ENCODE results near the gene SLC30A3.

SLC30A3 gene

GRCh38 chr2:27250652-27251379 is 12.0 kb downstream of the SLC30A3 start:
- H3K4me3 ChIP-seq (ENCODE audit: control insufficient read depth, low read depth, low read length): no peak overlapping the region
- TF ChIP-seq, protein P1, sequence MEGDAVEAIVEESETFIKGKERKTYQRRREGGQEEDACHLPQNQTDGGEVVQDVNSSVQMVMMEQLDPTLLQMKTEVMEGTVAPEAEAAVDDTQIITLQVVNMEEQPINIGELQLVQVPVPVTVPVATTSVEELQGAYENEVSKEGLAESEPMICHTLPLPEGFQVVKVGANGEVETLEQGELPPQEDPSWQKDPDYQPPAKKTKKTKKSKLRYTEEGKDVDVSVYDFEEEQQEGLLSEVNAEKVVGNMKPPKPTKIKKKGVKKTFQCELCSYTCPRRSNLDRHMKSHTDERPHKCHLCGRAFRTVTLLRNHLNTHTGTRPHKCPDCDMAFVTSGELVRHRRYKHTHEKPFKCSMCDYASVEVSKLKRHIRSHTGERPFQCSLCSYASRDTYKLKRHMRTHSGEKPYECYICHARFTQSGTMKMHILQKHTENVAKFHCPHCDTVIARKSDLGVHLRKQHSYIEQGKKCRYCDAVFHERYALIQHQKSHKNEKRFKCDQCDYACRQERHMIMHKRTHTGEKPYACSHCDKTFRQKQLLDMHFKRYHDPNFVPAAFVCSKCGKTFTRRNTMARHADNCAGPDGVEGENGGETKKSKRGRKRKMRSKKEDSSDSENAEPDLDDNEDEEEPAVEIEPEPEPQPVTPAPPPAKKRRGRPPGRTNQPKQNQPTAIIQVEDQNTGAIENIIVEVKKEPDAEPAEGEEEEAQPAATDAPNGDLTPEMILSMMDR (conservative IDR thresholded peaks at IDR 0.05; ENCODE audit: control insufficient read depth, insufficient read depth, low read depth, low read length): no peak
- no peak for DNase-seq (ENCODE audit: low read depth)

GRCh38 chr2:27249891-27250651 is 12.8 kb downstream of the SLC30A3 start:
- TF ChIP-seq, protein P1 (conservative IDR thresholded peaks at IDR 0.05; ENCODE audit: control insufficient read depth, insufficient read depth, low read depth, low read length): peak; percentile 65
- no peak overlapping the region for H3K4me3 ChIP-seq (ENCODE audit: control insufficient read depth, low read depth, low read length)
- DNase-seq (ENCODE audit: low read depth): peak; percentile 40

DNA sequence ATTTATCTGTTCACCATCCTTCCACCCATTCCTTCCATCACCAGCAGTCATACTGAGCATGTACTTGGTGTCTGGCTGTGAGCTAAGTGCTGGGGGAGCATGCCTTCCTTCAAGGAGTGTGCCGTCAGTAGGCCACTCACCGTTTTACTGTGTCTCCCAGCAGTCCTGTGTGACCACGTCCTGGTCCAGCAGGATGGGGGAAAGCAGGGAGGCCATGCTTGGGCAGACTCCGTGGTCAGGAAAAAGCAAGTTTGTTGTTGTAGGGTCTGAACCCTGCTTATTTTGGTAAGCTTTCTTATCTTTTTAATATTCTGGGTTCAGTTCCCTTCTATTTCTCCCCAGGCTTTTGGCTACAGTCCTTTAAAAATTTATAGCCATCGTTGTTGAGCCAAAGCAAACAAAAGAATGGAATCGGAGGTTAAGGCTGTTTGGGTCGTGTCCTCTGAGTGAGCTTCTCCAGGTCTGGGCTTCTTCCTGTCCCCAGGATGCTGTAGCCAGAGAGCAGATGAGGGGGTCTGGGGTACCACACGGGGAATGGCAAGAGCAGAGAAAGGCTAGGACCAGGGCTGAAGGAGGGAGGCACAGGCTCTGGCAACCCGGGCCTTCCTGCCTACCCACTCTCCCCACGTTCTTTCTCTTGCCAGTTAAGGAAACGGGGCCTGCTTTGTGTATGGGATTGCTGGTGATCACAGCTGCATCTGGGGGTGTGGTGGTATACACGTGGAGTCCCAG is 13.5 kb downstream of the SLC30A3 start:
- H3K4me3 ChIP-seq (ENCODE audit: control insufficient read depth, low read depth, low read length): no peak overlapping the region
- TF ChIP-seq, protein P1 (conservative IDR thresholded peaks at IDR 0.05; ENCODE audit: control insufficient read depth, insufficient read depth, low read depth, low read length): no peak
- DNase-seq (ENCODE audit: low read depth): no peak

- TF ChIP-seq, protein P1 (conservative IDR thresholded peaks at IDR 0.05; ENCODE audit: control insufficient read depth, insufficient read depth, low read depth, low read length): no peak
- no peak for DNase-seq (ENCODE audit: low read depth)
- no peak overlapping the region for H3K4me3 ChIP-seq (ENCODE audit: control insufficient read depth, low read depth, low read length)
Measured at GRCh38 chr2:27247893-27248292, 15.0 kb downstream of the SLC30A3 start.

DNA sequence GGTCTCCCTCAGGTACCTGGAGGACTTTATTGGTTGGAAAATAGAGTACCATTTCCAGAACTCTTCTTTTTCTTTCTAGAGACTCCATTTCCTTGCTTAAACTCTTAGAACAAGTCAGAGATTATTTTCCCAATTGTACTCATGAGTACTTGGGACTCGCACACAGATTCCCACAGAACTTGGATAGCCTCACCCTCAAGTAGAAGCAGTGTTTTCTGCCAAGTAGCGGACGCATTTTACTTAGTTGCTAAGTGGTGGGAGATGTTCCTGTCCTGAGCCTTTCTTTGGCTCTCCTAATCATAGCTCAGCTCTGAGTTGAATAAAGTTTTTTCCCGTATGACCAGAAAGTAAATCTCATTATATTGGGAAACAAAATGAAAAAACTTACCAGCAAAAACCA is 17.2 kb downstream of the SLC30A3 start:
- no peak for DNase-seq (ENCODE audit: low read depth)

GRCh38 chr2:27245116-27245515 is 17.7 kb downstream of the SLC30A3 start:
- TF ChIP-seq, protein P1 (conservative IDR thresholded peaks at IDR 0.05; ENCODE audit: control insufficient read depth, insufficient read depth, low read depth, low read length): no peak
- DNase-seq (ENCODE audit: low read depth): no peak
- H3K4me3 ChIP-seq (ENCODE audit: control insufficient read depth, low read depth, low read length): no peak overlapping the region

More for the DNA sequence above, 17.2 kb downstream of the SLC30A3 start:
- TF ChIP-seq, protein P1 (conservative IDR thresholded peaks at IDR 0.05; ENCODE audit: control insufficient read depth, insufficient read depth, low read depth, low read length): no peak
- H3K4me3 ChIP-seq (ENCODE audit: control insufficient read depth, low read depth, low read length): no peak overlapping the region
